Stimulated activated CD8-positive, alpha-beta memory T cell treated with anti-CD3 and anti-CD28 coated beads, Interleukin-2, amount 100 ng/mL, for 1 hour (primary cell): Measurements from ENCODE around the gene OGDH.
"Not testable (repeated sequence)": the region's sequence is repeated elsewhere in the genome, so short reads cannot be mapped to it uniquely, and the experiment has no call there.

Experiments used
- DNase-seq, 2 donors: peaks; one replicate each; pipeline ENCODE4 v3.0.0-alpha.2; 2020; ENCODE audit warnings: low read depth in 2 of 2

OGDH gene

DNA sequence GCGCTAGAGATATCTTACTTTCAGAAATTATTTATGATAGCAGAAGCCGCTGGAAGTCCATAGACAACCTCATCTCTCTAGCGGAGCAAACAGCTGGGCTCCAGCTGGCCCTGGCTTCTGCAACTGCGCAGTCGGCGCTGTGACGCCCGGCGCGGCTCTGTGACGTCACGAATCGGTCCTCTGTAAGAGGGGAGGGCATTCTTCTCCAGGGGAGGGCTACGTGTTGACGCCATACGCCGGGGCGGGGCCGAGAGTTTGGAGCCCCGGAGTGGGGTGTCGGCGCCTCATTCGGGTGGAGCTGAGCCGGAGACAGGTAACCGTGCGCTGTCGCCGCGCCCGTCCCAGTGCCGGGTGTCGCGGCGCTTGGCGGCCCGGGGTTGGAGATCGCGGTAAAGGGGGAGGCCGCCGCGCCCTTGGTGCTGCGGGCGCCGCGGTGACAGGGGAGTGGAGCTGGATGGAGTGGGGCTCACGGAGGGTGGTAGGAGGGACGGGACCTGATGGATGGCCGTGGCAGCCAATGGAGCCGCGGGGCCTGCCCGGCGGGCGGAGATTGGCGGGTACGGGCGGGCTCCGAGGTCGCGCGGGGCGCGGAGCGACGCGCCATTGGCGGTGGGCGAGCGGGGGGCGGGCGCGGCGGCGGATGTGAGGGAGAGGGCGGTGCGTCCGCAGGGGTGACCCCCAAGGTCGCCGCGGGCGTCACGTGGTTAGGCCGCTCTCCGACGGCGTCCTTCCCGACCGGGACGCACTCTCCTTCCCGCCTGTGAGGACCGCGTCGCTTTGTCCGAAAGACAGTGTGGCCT, at the start of gene OGDH:
OGDH (plus strand) TSS at position 287 of the 800 bp plus-strand sequence. CDS start 17,717 bp downstream, outside the sequence.
- DNase-seq = peak; percentile 99

DNA sequence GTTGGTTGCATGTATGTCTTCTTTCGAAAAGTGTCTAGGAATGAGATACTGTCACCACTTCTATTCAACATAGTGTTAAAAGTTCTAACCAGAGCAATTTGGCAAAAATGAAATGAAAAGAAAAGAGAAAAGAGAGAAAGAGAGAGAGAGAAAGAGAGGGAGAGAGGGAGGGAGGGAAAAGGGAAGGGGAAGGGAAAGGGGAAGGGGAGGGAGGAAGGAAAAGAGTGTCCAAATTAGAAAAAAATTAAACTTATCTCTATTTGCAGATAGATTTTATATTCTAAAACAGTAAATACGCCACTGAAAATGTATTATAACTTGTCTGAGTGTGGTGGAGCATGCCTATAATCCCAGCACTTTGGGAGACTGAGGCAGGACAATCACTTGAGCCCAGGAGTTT, 48.9 kb upstream of the OGDH start:
- DNase-seq = no peak

DNA sequence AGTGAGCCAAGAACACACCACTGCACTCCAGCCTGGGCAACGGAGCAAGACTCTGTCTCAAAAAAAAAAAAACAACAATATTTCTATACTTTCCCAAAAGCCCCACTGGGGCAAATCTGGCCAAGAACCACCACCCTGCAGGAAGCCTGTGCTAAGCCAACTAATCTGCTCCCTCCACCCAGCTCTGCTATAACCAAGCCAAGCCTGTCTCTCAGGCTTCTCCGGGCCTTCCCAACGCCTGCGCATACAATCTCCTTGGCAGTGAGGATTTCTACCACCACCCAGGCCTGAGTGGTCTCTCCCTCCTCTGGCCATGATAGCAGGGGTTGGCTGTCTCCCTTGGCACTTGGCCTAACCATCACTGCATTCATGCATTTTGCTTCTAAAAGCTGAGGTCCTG, 46.9 kb upstream of the OGDH start:
- DNase-seq = no peak

DNA sequence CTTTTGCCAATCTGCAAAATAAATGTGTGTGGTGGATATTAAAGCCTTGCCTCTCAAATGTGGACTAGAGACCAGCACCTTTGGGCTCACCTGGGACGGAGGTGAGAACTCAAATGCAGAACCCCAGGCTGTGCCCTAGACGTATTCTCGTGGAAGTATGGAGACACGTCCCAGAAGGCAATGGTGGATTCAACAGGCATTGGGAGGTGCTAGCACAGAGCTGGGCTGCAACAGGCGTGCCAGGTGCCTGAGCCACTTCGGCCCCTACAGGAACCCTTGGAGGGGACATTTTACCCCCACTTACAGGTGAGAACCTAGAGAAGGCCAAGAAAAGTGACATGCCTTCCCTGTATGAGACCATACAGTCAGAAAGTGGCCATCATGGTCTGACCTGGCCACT, 44.9 kb upstream of the OGDH start:
- no peak for DNase-seq

DNA sequence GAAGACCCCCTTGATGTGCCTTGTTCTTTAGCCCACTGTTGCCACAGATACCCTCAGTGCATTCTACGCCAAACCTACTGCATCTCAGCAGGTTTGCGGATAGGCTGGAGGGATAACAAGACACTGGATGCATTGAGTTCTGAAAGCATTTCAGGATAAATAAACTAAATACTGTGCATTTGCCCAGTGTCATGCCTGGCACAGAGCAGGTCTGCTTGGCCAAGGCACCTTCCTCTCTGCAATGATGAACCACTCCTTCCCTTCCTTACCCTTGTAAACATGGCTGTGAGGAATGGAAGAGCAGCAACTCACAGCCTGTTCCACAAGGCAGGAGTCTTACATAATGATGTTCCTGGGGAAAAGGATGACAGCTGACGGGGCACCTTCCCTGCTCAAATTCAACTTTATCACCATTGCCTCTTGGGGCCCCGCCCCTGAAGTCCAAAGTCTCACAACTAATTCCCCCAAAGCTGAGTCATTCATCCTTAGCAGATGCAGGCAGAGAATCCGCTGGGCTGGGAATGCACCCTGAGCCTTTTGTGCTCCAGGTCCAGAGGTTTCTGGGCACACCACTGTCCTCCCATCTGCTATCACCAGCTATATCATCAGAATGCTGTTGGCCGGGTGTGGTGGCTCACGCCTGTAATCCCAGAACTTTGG, 44.3 kb upstream of the OGDH start:
- no peak for DNase-seq

DNA sequence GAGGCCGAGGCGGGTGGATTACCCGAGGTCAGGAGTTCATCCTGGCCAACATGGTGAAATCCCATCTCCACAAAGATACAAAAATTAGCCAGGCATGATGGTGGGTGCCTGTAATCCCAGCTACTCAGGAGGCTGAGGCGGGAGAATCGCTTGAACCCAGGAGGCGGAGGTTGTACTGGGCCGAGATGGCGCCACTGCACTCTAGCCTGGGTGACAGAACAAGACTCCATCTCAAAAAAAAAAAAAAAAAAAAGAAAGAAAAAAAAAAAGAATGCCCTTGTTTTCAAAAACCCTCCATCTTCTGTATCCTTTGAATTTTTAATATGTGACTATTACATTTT, 43.8 kb upstream of the OGDH start:
- DNase-seq = not testable (repeated sequence)

DNA sequence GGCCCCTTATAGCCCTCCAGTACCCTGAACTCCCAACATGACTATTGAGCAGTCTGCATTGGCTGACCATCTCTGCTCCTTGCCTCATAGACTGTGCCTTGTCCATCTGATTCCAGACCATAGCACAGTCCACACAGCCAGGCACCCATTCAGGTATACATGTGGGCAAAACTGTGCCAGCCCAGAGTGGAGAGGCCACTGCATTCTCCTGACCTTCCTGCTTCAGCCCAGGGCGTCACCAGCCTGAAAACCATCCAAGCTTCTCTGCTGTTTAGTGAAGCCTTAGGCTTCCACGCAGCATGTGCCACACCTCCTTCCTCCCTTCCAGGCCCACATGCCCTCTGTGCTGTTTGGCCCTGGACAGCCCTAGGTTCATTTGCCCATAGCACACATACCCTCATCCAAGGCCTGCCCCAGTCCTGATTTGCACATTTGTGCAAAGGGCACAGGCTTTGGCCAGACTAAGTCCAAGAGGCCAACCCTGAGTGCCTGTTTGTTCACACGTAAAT, 43.2 kb upstream of the OGDH start:
- DNase-seq = no peak

DNA sequence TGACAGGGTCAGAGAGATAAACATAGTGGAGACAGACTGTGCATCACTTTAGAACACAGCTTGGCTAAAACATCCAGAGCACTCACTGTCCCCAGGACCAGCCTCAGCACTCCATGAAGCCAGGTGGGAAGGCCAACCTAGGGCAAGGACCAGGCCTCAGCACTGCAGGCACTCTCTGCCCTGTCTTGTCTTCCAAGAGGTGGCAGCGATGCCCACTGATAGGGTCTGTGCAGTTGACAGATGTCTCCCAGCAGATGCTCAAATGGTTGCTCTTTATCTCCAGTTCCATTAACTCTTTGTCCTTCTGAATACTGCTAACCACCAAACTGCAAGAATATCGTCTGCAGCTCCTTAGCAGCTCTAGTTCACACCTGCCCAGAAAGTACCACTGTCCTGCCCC, 41.8 kb upstream of the OGDH start:
- DNase-seq = no peak

DNA sequence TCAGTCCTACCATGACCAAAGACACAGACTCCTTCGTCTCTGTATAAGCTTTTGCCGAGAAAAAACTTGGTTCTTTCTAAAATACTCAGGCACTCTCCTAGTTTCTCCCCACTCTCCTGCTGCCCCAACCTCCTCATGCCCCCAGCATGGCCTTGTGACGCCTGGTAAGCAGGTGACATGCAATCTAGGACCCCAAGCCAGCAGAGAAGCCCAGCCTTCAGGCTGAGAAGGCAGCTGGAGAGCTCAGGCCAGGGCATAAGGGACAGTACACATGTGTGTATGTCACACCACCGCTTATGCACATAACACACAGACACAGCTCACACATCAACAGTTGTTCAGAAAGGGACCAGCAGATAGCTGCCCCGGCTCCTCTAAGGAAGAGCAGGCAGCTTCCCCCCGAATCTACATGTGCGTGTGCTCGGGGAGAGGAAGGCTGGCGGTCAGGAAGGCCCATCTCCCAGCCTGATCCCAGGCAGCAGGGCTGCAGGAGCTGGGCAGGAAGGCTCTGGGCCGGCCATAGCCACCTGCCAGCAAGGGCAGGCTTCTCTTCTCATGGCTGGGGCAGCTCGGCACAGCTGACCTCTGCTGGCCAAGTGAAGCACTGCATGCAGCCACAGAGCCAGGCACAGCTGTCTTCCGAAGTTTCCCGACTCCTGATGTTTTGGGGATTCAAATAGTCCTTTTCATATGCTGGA, 41.2 kb upstream of the OGDH start:
- DNase-seq = peak; percentile 15 to 33

DNA sequence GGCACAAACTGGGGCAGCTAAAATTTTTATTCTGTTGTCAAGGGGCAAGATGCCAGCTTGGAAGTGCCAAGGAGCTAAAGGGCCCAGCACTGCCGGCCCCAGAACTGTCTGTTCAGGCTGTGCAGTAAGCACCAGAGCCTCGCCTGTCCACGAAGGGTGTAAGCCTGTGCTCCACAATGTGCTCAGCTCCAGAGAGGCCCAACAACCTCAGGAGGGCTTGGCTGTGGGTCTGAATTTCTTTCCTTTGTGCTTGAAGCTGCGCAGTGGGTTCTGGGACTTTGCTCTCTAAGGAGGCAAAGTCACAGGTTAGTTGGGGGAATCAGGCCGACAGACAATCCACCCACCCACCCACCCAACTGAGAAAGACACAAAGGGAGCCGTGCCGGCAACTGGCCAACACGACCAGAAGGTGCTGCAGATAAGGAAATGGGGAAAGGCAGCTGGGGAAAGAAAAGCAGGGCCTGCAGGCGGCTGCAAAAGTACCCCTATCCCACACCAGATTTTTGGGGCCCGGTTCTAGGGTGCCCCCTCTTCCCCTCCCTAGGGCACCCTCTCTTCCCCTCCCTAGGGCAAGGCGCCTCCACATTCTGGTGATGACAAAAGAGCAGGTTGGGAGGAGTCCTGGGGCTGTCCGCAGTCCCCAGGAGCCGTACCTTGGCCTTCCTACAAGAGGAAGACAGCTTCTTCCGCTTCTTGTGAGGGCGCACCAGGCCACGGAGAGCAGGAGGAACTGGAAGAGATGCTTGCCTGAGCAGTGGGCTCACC, 40.5 kb upstream of the OGDH start:
- DNase-seq = no peak

DNA sequence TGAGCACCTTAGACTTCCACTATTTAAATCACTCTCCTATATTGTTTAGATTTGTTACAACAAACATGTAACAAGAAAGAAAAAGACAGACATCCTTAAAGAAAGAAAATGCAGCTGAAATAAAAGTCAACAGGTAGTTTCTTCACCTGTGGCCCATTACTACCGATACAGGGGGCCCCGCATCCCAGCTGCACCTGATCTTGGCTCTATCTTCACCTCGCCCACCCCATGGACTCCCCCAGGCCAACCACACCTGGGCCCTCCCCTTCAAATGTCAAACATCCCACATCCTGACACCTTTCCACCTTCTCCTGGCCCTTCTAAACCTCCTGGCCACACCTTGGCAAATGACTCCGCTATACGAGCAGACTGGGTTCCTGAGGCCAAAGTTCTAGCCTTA, 39.7 kb upstream of the OGDH start:
- no peak for DNase-seq

DNA sequence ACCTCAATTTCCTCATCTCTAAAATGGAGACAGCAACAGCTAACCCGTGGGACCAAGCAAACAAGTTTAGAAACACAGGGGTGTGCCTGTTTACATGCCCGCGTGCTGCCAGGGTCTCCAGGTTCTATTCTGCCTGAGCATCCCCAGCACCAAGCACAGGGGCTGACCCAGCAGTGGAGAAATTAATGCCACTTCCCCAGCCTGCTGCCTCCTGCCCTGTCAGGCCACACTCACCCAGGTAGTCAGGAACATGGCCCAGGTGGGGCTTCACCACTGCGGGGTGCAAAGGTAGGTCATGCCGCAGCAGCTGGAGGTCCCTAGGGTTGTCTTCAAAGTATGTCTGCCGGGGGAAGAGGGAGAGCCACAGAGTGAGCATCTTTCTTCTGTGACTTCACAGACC, 38.5 kb upstream of the OGDH start:
- DNase-seq = no peak

DNA sequence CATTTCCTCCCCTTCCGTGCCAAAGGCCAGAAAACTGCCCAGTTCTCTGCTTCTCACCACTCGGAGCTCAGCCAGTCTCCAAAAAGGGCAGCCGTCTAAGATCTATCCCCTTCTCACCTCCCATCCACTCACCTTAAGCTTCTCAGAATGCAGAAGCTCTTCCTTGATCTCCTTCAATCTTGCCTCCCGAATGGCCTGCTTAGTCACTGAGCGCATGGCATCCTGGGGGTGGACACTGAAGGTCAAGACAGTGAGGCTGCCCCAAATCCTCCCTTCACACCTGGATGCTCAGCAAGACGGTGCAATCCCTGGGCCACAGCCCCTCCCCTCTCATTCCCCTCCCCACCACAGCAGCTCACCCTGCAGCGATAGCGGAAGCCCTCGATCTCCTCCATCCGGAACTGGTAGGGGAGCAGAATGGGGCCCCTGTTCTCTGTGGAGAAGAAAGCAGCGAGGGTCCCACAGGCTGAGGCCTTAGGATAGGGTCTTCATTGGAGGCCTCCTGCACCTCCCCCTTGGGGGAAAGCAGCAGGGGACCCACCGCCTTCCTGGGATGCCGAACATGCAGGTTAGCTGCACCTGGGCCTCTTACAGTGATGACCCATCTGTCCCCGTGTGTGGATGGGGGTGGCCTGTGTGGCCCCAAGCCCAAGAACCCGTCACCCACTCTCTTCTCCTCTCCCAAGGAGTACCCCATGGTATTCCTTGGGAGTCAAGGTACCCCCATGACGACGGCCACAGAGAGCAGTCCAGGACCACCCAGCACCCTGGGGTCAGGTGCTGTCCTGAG, 37.5 kb upstream of the OGDH start:
- no peak for DNase-seq

DNA sequence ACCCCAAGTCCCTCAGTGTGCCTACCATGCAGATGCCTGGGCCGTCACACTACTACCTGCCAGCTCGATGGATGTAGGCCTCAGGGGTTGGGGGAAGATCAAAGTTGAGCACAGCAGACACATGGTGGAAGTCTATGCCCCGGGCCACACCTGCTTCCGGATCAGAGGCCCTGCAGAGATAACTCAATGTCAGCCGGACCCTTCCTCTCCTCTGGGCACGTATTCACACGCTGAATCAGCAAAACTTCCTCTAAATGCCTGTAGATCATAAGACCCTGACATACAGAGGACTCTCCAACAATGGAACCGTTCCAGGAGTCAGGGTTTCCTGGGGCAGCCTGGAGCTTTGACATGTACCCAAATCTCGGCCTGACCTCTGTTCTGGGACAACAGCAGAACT, 36.5 kb upstream of the OGDH start:
- no peak for DNase-seq

DNA sequence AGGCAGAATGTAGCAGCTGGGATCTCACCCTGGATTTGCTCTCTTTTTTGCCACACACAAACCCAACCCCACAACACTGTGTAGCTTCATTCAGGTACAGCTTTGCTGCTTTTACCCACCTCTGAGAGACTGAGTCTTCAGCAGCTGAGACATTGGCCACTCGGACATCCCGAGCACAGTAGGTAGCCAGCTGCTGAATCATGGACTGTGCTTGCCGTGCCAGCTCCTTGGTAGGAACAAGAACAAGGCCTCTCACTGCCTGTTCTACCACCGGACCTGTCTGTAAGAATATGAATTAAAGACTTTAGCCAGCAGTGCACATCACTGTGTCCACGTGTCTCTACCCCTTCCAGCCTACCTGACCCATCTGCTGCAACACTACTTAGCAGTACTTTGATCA, 33.7 kb upstream of the OGDH start:
- DNase-seq = no peak

DNA sequence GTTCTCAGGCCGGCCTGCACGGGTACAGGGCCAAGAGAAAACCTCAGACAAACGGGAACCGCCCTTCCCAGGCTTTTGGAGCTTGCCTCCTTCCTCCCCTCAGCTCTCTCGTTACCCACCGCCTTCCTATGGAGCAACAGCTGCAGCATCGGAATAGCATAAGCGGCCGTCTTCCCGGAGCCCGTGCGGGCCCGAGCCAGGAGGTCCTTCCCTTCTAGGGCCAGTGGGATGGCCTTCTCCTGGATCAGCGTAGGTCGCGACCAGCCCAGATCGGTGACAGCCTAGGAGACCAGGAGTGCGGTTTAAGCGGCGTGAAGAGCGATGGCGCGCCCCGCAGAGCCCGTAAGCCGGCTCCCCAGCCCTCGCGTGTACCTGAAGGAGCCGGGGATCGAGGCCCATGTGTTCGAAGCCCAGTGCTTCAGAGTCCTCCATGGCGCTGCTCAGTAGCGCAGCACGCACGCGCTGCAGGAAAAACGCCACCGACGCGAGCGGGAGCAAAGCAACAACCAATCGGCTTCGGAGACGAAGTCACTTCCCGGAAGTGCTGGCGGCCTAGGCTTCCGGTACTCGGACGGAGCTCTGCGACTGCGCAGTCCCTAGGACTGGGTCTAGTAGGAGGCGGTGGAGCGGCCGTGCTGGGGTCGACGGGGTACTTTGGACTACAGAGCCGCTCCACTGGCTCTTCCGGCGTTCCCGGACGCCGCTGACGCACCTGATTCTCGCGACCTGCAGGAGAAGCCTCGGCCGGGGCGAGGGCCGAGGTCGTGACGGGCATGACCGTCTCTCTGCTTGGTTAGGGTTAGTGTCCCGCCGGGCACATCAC, 32.8 kb upstream of the OGDH start, which contains the start of gene DDX56:
DDX56 (minus strand) TSS at position 445 of the 823 bp plus-strand sequence; CDS start at position 432, 13 bp downstream.
- peak; percentile 87 for DNase-seq

DNA sequence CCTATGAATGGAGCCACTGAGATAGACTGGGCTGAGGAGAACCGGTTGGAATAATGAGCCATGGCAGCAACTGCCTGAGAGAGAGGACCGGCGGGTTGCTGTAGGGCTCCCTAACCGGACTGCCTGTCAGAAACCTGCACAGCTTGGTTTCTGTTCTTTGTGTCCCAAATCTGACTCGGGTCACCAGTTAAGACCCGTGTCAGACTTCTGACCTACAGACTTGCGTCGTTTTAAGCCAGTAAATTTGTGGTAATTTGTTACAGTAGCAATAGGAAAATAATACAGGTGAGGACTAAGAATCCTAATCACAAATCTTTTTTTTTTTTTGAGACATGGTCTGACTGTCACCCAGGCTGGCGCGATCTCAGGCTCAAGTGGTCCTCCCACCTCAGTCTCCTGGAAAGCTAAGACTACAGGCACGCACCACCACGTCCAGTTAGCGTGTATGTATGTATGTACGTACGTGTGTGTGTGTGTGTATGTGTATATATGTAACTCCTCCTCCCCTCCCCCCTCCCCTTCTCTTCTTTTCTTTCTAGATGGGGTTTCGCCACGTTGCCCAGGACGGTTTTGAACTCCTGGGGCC, 32.0 kb upstream of the OGDH start:
- DNase-seq = no peak

DNA sequence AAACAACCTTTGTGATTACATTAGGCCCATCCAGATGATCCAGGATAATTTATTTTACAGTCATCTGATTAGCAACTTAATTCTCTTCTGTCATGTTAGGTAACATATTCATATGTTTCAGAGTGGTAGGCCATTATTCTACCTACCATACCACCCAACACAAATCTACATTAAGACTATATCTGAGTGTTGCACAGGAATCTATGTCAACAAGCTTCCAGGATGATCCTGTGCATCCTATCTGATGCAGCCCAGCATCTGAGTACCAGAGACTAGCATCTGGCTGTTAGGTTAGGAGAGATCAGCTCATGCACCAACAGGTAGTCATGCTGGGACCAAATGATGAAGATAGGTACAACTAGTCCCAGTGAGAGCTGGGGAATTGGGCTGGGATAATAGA, 31.4 kb upstream of the OGDH start:
- no peak for DNase-seq

DNA sequence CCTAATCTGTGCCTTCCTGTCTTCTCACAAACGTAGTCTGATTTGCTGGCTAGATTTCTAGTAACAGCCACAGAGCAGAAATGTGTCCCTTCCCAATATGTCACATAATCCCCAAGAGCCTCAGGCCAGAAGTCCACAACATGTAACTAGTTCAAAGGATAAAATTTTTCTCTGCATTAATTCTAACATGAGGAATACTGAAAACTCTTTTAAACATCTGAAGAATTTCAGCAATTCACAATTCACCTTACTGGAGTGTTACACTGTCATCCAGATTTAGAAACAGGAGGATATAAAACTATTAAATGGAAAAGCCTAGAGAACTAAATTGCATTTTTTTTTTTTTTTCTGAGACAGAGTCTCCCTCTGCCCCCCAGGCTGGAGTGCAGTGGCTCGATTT, 30.2 kb upstream of the OGDH start:
- no peak for DNase-seq
